ENCODE measurements around the gene SYNE1. TPM values are rescaled to one million over a fixed set of nuclear protein-coding genes. Genes with fewer than 3 reads are reported as not detected.

SYNE1 gene
- total and polyA plus RNA-seq, 10 of the 15 experiments (the other 5 are each of a cell fraction or from before 2014, with no cell fraction given): 2.3 to 28.7 (median 14.1) TPM

- peak; percentile 78 to 92 for TF ChIP-seq BHLHE40 (IDR thresholded peaks at IDR 0.05; ENCODE audit: borderline replicate concordance in 1 of 2, low read depth in 2 of 2, low read length in 1 of 2)
- peak; percentile 92; the same call in 1 of the 2 replicates for TF ChIP-seq CHD1 (IDR thresholded peaks at IDR 0.05; ENCODE audit: low read depth, low read length)
- peak; percentile 39 for TF ChIP-seq MEF2B (IDR thresholded peaks at IDR 0.05; ENCODE audit: partially characterized antibody, poor library complexity, severe bottlenecking)
- TF ChIP-seq ZNF24 (IDR thresholded peaks at IDR 0.05): 0 out of 2 replicates have a peak, but pooled peaks have one; percentile 13
- TF ChIP-seq BMI1 (IDR thresholded peaks at IDR 0.05; ENCODE audit: borderline replicate concordance): 0 out of 2 replicates have a peak, but pooled peaks have one; percentile 20
- 0 out of 2 replicates have a peak, but pooled peaks have one; percentile 18 for TF ChIP-seq TCF12 (IDR thresholded peaks at IDR 0.05; ENCODE audit: low read depth, low read length)
- peak; percentile 93 for TF ChIP-seq FOXK2 (IDR thresholded peaks at IDR 0.05)
- TF ChIP-seq RB1 (IDR thresholded peaks at IDR 0.05; ENCODE audit: borderline replicate concordance): peak; percentile 89; the same call in 1 of the 2 replicates
- peak; percentile 76 to 81 for TF ChIP-seq IKZF2 (IDR thresholded peaks at IDR 0.05)
- TF ChIP-seq ETV6 (conservative IDR thresholded peaks at IDR 0.05 in 1 of 2, IDR thresholded peaks at IDR 0.05 in 1 of 2; ENCODE audit: borderline replicate concordance in 1 of 2, low read depth in 1 of 2): peak in 1 of 2 experiments; percentile 54; a peak in 1 of 4 replicates
- peak; percentile 70 for TF ChIP-seq POU2F2 (IDR thresholded peaks at IDR 0.05; ENCODE audit: borderline replicate concordance, low read depth, low read length)
- TF ChIP-seq ZBTB40 (IDR thresholded peaks at IDR 0.05; ENCODE audit: borderline replicate concordance): peak; percentile 45; the same call in 1 of the 2 replicates
- TF ChIP-seq PKNOX1 (IDR thresholded peaks at IDR 0.05): peak; percentile 30; the same call in 1 of the 2 replicates
- TF ChIP-seq POLR2AphosphoS5 (IDR thresholded peaks at IDR 0.05; ENCODE audit: low read length): peak; percentile 76
- TF ChIP-seq PML (IDR thresholded peaks at IDR 0.05; ENCODE audit: low read length): peak; percentile 79
- peak; percentile 78 for TF ChIP-seq SIN3A (IDR thresholded peaks at IDR 0.05; ENCODE audit: low read depth, low read length)
- peak; percentile 25; the same call in 1 of the 2 replicates for TF ChIP-seq ATF2 (IDR thresholded peaks at IDR 0.05; ENCODE audit: low read length)
- TF ChIP-seq GATAD2B (conservative IDR thresholded peaks at IDR 0.05; ENCODE audit: low read depth): peak; percentile 87; the same call in 1 of the 2 replicates
- TF ChIP-seq IKZF1 (conservative IDR thresholded peaks at IDR 0.05): peak; percentile 92
- TF ChIP-seq HDAC6 (IDR thresholded peaks at IDR 0.05; ENCODE audit: unreplicated experiment): no peak
- peak; percentile 81 for TF ChIP-seq NBN (IDR thresholded peaks at IDR 0.05)
- TF ChIP-seq CHD2 (IDR thresholded peaks at IDR 0.05; ENCODE audit: borderline replicate concordance, low read depth, low read length): peak; percentile 58; the same call in 1 of the 2 replicates
- TF ChIP-seq BRCA1 (IDR thresholded peaks at IDR 0.05; ENCODE audit: low read depth, low read length): no peak
- TF ChIP-seq SMARCA5 (IDR thresholded peaks at IDR 0.05): 0 out of 2 replicates have a peak, but pooled peaks have one; percentile 59
Observed at GRCh38 chr6:152301765-152302568, 335.2 kb downstream of the SYNE1 start (continued).
